Kidney epithelial cell (primary cell): ENCODE data around the gene VPS18. TPM values are rescaled to one million over a fixed set of nuclear protein-coding genes. Genes with fewer than 3 reads are reported as not detected.
A peak's percentile ranks its signal among the peaks of the same experiment; 100 is the strongest.

Experiments
- DNase-seq: peaks from one replicate; pipeline ENCODE4 v3.0.0-alpha.2; 2010; ENCODE audit warnings: low read depth
- H3K27me3 ChIP-seq: 2 replicates; pipeline ENCODE4 v1.6.0; 2011; ENCODE audit warnings: low read length; ENCODE audit not compliant: control insufficient read depth, insufficient read depth
- H3K36me3 ChIP-seq: 2 replicates; pipeline ENCODE4 v1.5.1; 2011; ENCODE audit warnings: low read length; ENCODE audit not compliant: control insufficient read depth, insufficient read depth
- H3K4me3 ChIP-seq: 2 replicates; pipeline ENCODE4 v1.5.1; 2011; ENCODE audit warnings: low read depth, mild to moderate bottlenecking, control low read depth, low read length
- total RNA-seq: library from RNA; depleted of rRNA; stranded (reverse); fragments of >200 nt; gene quantifications from 2 replicates; pipeline ENCODE4 v1.2.3, GENCODE V29; 2015
- TF ChIP-seq, protein P1 (sequence below): IDR thresholded peaks from 2 replicates; pipeline ENCODE4 v1.5.1; 2011; ENCODE audit warnings: mild to moderate bottlenecking, moderate library complexity, low read length, control low read depth, inconsistent platforms; ENCODE audit not compliant: insufficient read depth, poor library complexity, severe bottlenecking

Gene VPS18
- total RNA-seq, 1 donor from 2014 or later: 66.0 TPM

- Histone ChIP-seq H3K36me3 (no peaks in the 10 kb centered on the region), H3K27me3 (peaks cover 10% of the 10 kb centered on the region), H3K4me3 (no peak overlapping the region)
- no peak for DNase-seq
- TF ChIP-seq, protein P1, sequence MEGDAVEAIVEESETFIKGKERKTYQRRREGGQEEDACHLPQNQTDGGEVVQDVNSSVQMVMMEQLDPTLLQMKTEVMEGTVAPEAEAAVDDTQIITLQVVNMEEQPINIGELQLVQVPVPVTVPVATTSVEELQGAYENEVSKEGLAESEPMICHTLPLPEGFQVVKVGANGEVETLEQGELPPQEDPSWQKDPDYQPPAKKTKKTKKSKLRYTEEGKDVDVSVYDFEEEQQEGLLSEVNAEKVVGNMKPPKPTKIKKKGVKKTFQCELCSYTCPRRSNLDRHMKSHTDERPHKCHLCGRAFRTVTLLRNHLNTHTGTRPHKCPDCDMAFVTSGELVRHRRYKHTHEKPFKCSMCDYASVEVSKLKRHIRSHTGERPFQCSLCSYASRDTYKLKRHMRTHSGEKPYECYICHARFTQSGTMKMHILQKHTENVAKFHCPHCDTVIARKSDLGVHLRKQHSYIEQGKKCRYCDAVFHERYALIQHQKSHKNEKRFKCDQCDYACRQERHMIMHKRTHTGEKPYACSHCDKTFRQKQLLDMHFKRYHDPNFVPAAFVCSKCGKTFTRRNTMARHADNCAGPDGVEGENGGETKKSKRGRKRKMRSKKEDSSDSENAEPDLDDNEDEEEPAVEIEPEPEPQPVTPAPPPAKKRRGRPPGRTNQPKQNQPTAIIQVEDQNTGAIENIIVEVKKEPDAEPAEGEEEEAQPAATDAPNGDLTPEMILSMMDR: peak; percentile 64
Measured at GRCh38 chr15:40937762-40938535, 43.7 kb downstream of the VPS18 start.

GRCh38 chr15:40938536-40938870, 44.3 kb downstream of the VPS18 start:
- peaks cover 9% of the 10 kb centered on the region for H3K27me3 ChIP-seq
- DNase-seq: no peak
- TF ChIP-seq, protein P1: no peak
- no peaks in the 10 kb centered on the region for H3K36me3 ChIP-seq
- no peak overlapping the region for H3K4me3 ChIP-seq

DNA sequence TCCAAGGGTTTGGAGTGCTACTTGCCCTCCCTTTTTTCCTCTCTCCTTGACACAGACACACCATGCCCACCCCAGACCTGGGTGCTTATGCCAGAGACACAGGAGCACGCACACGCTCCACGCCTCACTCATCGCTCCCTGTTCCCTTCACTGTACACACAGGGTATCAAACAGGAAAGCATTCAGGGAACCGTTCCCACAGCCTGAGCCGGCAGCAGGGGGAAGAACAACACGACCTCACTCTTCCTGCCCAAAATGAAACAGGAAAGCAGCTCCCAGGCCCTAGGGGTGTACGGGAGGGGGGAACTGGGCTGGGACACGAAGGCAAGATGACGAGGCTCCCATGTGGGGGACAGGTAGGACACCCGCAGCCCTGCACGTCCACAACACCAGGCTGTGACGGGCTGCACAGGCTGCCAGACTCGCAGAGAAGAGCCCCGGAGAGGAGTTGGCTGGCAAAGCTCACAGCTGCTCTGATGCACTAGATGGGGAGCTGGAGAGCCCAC, 46.1 kb downstream of the VPS18 start:
- H3K4me3 ChIP-seq: no peak overlapping the region
- no peak for DNase-seq
- TF ChIP-seq, protein P1: no peak

DNA sequence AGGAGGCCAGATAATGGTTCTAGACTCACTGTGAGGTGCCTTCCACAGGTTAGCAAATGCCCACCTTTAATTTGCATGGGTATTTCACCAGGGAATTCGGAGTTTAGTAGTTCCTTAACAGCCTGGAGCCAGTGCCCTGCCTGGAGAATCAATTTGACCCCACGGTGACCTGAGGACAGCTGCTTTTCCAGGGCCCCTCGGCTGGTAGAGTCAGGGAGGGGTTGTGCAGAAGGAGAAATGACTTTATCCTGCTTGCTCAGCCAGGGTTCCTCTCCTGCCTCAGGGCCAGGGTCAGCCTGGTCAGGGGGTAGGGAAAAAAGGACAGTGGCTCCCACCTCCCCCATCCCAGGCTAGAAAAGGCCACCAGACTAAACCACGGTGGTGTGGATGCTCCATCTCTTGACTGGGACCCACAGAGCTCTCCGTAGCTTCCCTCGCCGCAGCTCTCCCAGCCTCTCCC, 46.8 kb downstream of the VPS18 start:
- no peaks in the 10 kb centered on the region for H3K27me3 ChIP-seq
- TF ChIP-seq, protein P1: no peak
- H3K36me3 ChIP-seq: no peaks in the 10 kb centered on the region
- H3K4me3 ChIP-seq: peak overlapping the region; percentile 34
- DNase-seq: no peak

More for the DNA sequence above, 46.1 kb downstream of the VPS18 start:
- H3K27me3 ChIP-seq: peaks cover under 1% of the 10 kb centered on the region
- no peaks in the 10 kb centered on the region for H3K36me3 ChIP-seq

DNA sequence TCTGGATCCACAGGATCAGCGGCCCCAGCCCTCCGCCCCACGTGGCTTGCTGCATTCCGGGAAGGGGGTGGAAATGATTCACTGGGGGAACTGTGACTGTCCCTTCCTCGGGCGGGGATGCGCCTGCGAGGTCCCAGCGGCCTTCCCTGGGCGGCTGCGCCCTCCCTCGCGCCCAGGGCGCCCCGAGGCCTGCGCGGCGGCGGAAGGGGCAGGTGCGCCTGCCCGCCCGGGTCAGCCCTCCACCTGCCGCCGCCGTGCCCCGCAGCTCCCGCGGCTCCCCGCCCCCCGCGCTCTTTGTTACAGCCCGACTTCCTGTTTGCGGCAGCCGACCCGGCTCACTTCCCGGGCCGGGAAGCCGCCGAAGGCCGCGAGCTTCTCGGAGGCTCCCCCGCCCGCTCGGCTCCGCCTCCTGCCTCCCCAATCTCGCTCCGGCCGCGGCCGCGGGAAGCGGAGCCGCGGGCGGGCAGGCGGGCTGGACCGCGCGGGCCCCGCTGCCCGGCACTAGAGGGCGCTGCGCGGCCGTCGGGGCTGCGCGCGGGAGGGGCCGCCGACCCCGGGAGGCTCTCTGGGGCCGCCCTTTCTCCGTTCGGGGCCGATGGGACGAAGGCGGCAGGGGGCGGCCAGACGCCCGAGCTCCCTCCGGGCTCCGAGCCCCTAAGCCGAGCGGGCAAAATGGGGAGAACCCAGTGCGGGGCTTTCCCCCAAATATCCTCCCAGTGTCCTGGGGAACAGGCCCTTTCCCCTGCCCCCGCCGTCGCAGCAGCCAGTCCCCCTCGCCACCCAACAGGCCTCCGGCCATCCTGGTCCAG, 47.5 kb downstream of the VPS18 start:
- DNase-seq: peak; percentile 31
- no peaks in the 10 kb centered on the region for H3K27me3 ChIP-seq
- H3K4me3 ChIP-seq: peak overlapping the region; percentile 50
- no peaks in the 10 kb centered on the region for H3K36me3 ChIP-seq
- TF ChIP-seq, protein P1: no peak
